ENCODE results near the gene TCF12. TPM values are rescaled to one million over a fixed set of nuclear protein-coding genes. Genes with fewer than 3 reads are reported as not detected.

Gene TCF12
- total and polyA plus RNA-seq, 2 of the 8 experiments (the other 6 are each of a cell fraction or from before 2014, with no cell fraction given): 85.8 to 101 TPM

- DNase-seq (ENCODE audit: low read depth in 1 of 2, low spot score in 2 of 2): no peak
- Histone ChIP-seq H3K4ac (replicated peaks; ENCODE audit: insufficient read length, low read depth, low read length) (no peak overlapping the region), H3K79me2 (ENCODE audit: control insufficient read depth in 1 of 2, insufficient read depth in 2 of 2, low read length in 2 of 2) (no peaks in the 10 kb centered on the region), H3K4me2 (ENCODE audit: insufficient read depth in 1 of 2, low read depth in 2 of 2, low read length in 2 of 2) (no peak overlapping the region), H2BK5ac (ENCODE audit: low read depth, low read length) (no peak overlapping the region), H4K91ac (replicated peaks; ENCODE audit: insufficient read length, low read length) (no peak overlapping the region), H3K18ac (ENCODE audit: extremely low read depth, low read length) (no peak overlapping the region), H3K9me3 (ENCODE audit: insufficient read depth in 2 of 2, low read depth in 1 of 2, low read length in 1 of 2) (no peaks in the 10 kb centered on the region), H2BK12ac (ENCODE audit: low read depth, low read length) (no peak overlapping the region), H4K8ac (ENCODE audit: extremely low read depth, insufficient read depth, low read length) (no peak overlapping the region), H3K27me3 (replicated peaks in 1 of 4; ENCODE audit: control insufficient read depth in 3 of 4, extremely low read depth in 1 of 4, insufficient read depth in 3 of 4, low read length in 3 of 4) (no peaks in the 10 kb centered on the region), H3K56ac (replicated peaks; ENCODE audit: insufficient read length, low read depth, low read length) (no peak overlapping the region), H2AFZ (ENCODE audit: low read length) (no peak overlapping the region), H2BK20ac (ENCODE audit: low read length) (no peak overlapping the region), H3K4me3 (ENCODE audit: extremely low read depth in 1 of 4, insufficient read depth in 2 of 4, low read depth in 3 of 4, low read length in 4 of 4) (no peak overlapping the region), H4K5ac (ENCODE audit: insufficient read length, low read depth, low read length) (no peak overlapping the region), H3K9ac (replicated peaks in 1 of 4; ENCODE audit: extremely low read depth in 1 of 4, low read depth in 3 of 4, low read length in 3 of 4) (no peak overlapping the region), H2BK120ac (replicated peaks; ENCODE audit: low read depth, low read length) (no peak overlapping the region), H3K79me1 (ENCODE audit: low read depth, low read length) (no peaks in the 10 kb centered on the region; the same call in 1 of the 2 replicates), H3K4me1 (replicated peaks in 1 of 4; ENCODE audit: control insufficient read depth in 3 of 4, insufficient read depth in 4 of 4, low read length in 3 of 4) (peaks cover 0 to 4% (median 3%) of the 10 kb centered on the region in 4 experiments; a peak in 5 of 7 replicates), H3K36me3 (ENCODE audit: control insufficient read depth in 2 of 4, insufficient read depth in 4 of 4, low read length in 3 of 4) (peaks cover 0 to 18% (median 6%) of the 10 kb centered on the region in 4 experiments; a peak in 4 of 8 replicates), H3K23me2 (ENCODE audit: low read depth, low read length) (no peaks in the 10 kb centered on the region), H3K14ac (ENCODE audit: insufficient read length) (no peak overlapping the region), H2BK15ac (ENCODE audit: low read length) (no peak overlapping the region), H2AK5ac (ENCODE audit: low read depth, low read length) (no peak overlapping the region), H4K20me1 (replicated peaks in 1 of 2; ENCODE audit: control insufficient read depth in 1 of 2, insufficient read depth in 2 of 2, low read length in 2 of 2) (no peaks in the 10 kb centered on the region), H3K27ac (ENCODE audit: low read depth, low read length) (no peak overlapping the region), H3K23ac (ENCODE audit: insufficient read length) (no peak overlapping the region)
- TF ChIP-seq SP1 (IDR thresholded peaks at IDR 0.05; ENCODE audit: low read depth, low read length): no peak
- no peak for TF ChIP-seq SRF (IDR thresholded peaks at IDR 0.05; ENCODE audit: low read depth, low read length)
- no peak for TF ChIP-seq SIX5 (IDR thresholded peaks at IDR 0.05; ENCODE audit: low read depth, low read length)
- no peak for TF ChIP-seq JUN (IDR thresholded peaks at IDR 0.05; ENCODE audit: low read depth, low read length)
- no peak for FAIRE-seq
- ChIA-PET POLR2A (ENCODE audit: partially characterized antibody) (interaction anchor here (0.9 to 1.4 kb wide), 4 partner anchors 13 to 27 kb away, joined by 3 to 4 read pairs (median 4); no protein-coding TSS in a partner anchor), CTCF (ENCODE audit: partially characterized antibody) (interaction anchor here (1.2 to 1.9 kb wide), 2 partner anchors 132 to 134 kb away, joined by 3 to 5 read pairs; no protein-coding TSS in a partner anchor)
- WGBS, 2 experiments (ENCODE audit: extremely low coverage in 1 of 2, insufficient coverage in 1 of 2, insufficient read length in 1 of 2, insufficient replicate concordance in 2 of 2, low coverage in 1 of 2, low lambda C conversion rate in 2 of 2, missing lambda C conversion rate in 1 of 2): 94% methylated on average over 3 of the region's 3 CpGs; no CpG with 5 or more reads in 1 of the 2 experiments
These were observed 362.0 kb downstream of the TCF12 start for GRCh38 chr15:57280464-57280863.
